ENCODE results near the gene RTCA.
"Not testable (repeated sequence)": the region's sequence is repeated elsewhere in the genome, so short reads cannot be mapped to it uniquely, and the experiment has no call there.

Gene RTCA

DNA sequence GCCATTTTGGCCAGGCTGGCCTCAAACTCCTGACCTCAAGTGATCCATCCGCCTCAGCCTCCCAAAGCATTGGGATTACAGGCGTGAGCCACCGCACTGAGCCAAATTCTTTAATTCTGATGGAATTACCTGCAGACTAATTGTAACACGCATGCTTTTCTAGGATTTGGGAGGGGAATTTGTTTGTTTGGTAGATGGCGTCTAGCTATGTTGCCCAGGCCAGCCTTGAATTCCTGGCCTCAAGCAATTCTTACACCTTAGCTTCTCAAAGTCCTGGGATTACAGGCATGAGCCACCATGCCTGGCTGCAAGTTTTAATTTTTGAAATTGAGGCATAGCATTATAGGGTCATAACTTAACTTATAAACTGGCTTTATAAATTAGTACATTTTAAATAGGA is 18.6 kb downstream of the RTCA start:
- Histone ChIP-seq H3K36me3 (ENCODE audit: control insufficient read depth in 4 of 4, insufficient read depth in 4 of 4, low read length in 3 of 4) (peaks cover 22 to 64% (median 45%) of the 10 kb centered on the region in 4 experiments), H3K27me3 (replicated peaks in 2 of 5; ENCODE audit: control insufficient read depth in 4 of 5, insufficient read depth in 5 of 5, low read length in 4 of 5) (no peaks in the 10 kb centered on the region), H3K9me3 (ENCODE audit: control extremely low read depth in 1 of 5, control insufficient read depth in 4 of 5, insufficient read depth in 2 of 5, low read depth in 1 of 5, low read length in 4 of 5) (no peaks in the 10 kb centered on the region), H3K4me3 (ENCODE audit: control insufficient read depth in 1 of 7, extremely low read depth in 1 of 7, insufficient read depth in 4 of 7, low read depth in 2 of 7, low read length in 6 of 7) (no peak overlapping the region), H3K27ac (ENCODE audit: insufficient read depth in 1 of 2, low read depth in 1 of 2, low read length in 2 of 2, poor library complexity in 1 of 2, severe bottlenecking in 2 of 2) (no peak overlapping the region), H3K4me1 (ENCODE audit: control extremely low read depth in 1 of 4, control insufficient read depth in 4 of 4, insufficient read depth in 4 of 4, low read length in 3 of 4) (no peaks in the 10 kb centered on the region)
- CTCF ChIA-PET = interaction anchor here (1.1 kb wide), 1 partner anchor 74 kb away, joined by 3 read pairs; no protein-coding TSS in a partner anchor
- no peak for DNase-seq
- POLR2A ChIA-PET = no interaction called here
- WGBS (ENCODE audit: insufficient coverage) = 97% methylated on average over 4 of the region's 5 CpGs

DNA sequence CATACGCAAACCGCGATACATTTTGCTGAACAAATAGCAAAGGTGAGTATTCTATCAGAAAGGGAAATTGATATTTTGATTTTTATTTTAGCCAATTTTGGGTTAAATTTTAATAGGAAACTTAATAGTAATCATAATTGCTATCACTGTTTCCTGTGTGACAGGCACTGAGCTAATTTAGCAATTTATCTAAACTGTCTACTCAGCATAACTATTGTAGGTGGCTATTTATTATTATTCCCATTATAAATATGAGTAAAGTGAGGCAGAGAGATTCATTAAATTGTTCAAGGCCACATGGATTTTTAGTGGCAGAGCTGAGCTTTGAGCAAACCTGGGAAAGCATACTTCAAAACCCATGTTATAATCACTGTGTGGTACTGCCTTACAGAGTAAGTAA is 21.1 kb downstream of the RTCA start:
- CTCF ChIA-PET = interaction anchor here (0.7 to 2.7 kb wide), 7 partner anchors 11 to 173 kb away, joined by 3 to 12 read pairs (median 3); partner anchors contain the start of gene CDC14A
- H3K4me1 ChIP-seq (ENCODE audit: control extremely low read depth in 1 of 4, control insufficient read depth in 4 of 4, insufficient read depth in 4 of 4, low read length in 3 of 4) = peaks cover 0 to 2% (median 0%) of the 10 kb centered on the region in 4 experiments
- H3K9me3 ChIP-seq (ENCODE audit: control extremely low read depth in 1 of 5, control insufficient read depth in 4 of 5, insufficient read depth in 2 of 5, low read depth in 1 of 5, low read length in 4 of 5) = no peaks in the 10 kb centered on the region
- POLR2A ChIA-PET = interaction anchor here (0.6 kb wide), 1 partner anchor 122 kb away, joined by 3 read pairs; no protein-coding TSS in a partner anchor
- no peak overlapping the region for H3K4me3 ChIP-seq (ENCODE audit: control insufficient read depth in 1 of 7, extremely low read depth in 1 of 7, insufficient read depth in 4 of 7, low read depth in 2 of 7, low read length in 6 of 7)
- DNase-seq = no peak
- H3K36me3 ChIP-seq (ENCODE audit: control insufficient read depth in 4 of 4, insufficient read depth in 4 of 4, low read length in 3 of 4) = peaks cover 22 to 65% (median 44%) of the 10 kb centered on the region in 4 experiments
- WGBS (ENCODE audit: insufficient coverage) = no CpG with 5 or more reads among the region's 3 CpGs
- H3K27ac ChIP-seq (ENCODE audit: insufficient read depth in 1 of 2, low read depth in 1 of 2, low read length in 2 of 2, poor library complexity in 1 of 2, severe bottlenecking in 2 of 2) = no peak overlapping the region
- no peaks in the 10 kb centered on the region for H3K27me3 ChIP-seq (replicated peaks in 2 of 5; ENCODE audit: control insufficient read depth in 4 of 5, insufficient read depth in 5 of 5, low read length in 4 of 5)

DNA sequence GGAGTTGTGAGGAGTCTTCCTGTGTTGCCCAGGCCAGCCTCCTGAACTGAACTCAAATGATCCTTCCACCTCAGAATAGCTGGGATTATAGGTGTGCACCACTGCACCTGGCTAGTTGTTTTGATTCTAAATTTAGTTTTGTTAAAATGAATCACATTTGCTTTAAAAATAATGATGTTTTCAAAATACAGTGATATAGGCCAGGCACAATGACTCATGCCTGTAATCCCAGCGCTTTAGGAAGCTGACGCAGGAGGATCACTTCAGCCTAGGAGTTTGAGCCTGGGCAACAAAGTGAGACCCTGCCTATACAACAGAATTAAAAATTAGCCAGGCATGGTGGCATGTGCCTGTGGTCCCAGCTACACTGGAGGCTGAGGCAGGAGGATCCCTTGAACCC is 24.3 kb downstream of the RTCA start:
- DNase-seq = no peak

DNA sequence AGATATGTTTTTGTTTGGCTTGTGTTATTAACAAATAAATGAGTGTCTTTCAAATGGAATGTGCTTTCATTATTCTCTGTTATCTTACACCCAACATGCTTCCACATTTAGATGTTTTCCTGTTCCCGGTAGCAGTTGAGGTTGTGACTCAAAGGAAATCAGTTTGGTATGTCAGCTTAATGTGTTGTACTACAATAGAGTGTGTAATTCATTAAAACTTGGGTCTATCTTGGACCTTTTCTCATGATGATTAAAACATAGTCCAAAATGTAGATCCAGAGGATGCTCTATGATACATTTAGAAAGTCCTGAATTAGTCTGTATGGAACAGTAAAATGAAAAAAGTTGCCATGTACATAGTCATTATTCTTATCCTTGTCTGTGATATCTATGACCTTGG is 26.7 kb downstream of the RTCA start:
- peaks cover 3 to 28% (median 18%) of the 10 kb centered on the region in 4 experiments for H3K36me3 ChIP-seq (ENCODE audit: control insufficient read depth in 4 of 4, insufficient read depth in 4 of 4, low read length in 3 of 4)
- POLR2A ChIA-PET = no interaction called here
- WGBS (ENCODE audit: insufficient coverage) = no CpG with 5 or more reads among the region's 1 CpG
- DNase-seq = peak; percentile 70 to 95 (median 90)
- peak overlapping the region in 1 of 7 experiments; percentile 10 for H3K4me3 ChIP-seq (ENCODE audit: control insufficient read depth in 1 of 7, extremely low read depth in 1 of 7, insufficient read depth in 4 of 7, low read depth in 2 of 7, low read length in 6 of 7)
- no peaks in the 10 kb centered on the region for H3K9me3 ChIP-seq (ENCODE audit: control extremely low read depth in 1 of 5, control insufficient read depth in 4 of 5, insufficient read depth in 2 of 5, low read depth in 1 of 5, low read length in 4 of 5)
- H3K27ac ChIP-seq (ENCODE audit: insufficient read depth in 1 of 2, low read depth in 1 of 2, low read length in 2 of 2, poor library complexity in 1 of 2, severe bottlenecking in 2 of 2) = peak overlapping the region; percentile 23 to 64
- no peaks in the 10 kb centered on the region for H3K27me3 ChIP-seq (replicated peaks in 2 of 5; ENCODE audit: control insufficient read depth in 4 of 5, insufficient read depth in 5 of 5, low read length in 4 of 5)
- H3K4me1 ChIP-seq (ENCODE audit: control extremely low read depth in 1 of 4, control insufficient read depth in 4 of 4, insufficient read depth in 4 of 4, low read length in 3 of 4) = peaks cover 0 to 16% (median 6%) of the 10 kb centered on the region in 4 experiments
- CTCF ChIA-PET = interaction anchor here (1.4 to 1.5 kb wide), 2 partner anchors 20 to 60 kb away, joined by 3 to 5 read pairs; partner anchors contain the start of gene CDC14A

More for the DNA sequence above, 24.3 kb downstream of the RTCA start:
- ChIA-PET POLR2A (no interaction called here), CTCF (interaction anchor here (0.7 to 2.9 kb wide), 12 partner anchors 8 to 595 kb away, joined by 3 to 15 read pairs (median 4); no protein-coding TSS in a partner anchor)
- Histone ChIP-seq H3K36me3 (ENCODE audit: control insufficient read depth in 4 of 4, insufficient read depth in 4 of 4, low read length in 3 of 4) (peaks cover 10 to 49% (median 33%) of the 10 kb centered on the region in 4 experiments), H3K27ac (ENCODE audit: insufficient read depth in 1 of 2, low read depth in 1 of 2, low read length in 2 of 2, poor library complexity in 1 of 2, severe bottlenecking in 2 of 2) (peak overlapping the region in 1 of 2 experiments; percentile 11), H3K4me1 (ENCODE audit: control extremely low read depth in 1 of 4, control insufficient read depth in 4 of 4, insufficient read depth in 4 of 4, low read length in 3 of 4) (peaks cover 0 to 16% (median 6%) of the 10 kb centered on the region in 4 experiments), H3K4me3 (ENCODE audit: control insufficient read depth in 1 of 7, extremely low read depth in 1 of 7, insufficient read depth in 4 of 7, low read depth in 2 of 7, low read length in 6 of 7) (no peak overlapping the region), H3K27me3 (replicated peaks in 2 of 5; ENCODE audit: control insufficient read depth in 4 of 5, insufficient read depth in 5 of 5, low read length in 4 of 5) (no peaks in the 10 kb centered on the region), H3K9me3 (ENCODE audit: control extremely low read depth in 1 of 5, control insufficient read depth in 4 of 5, insufficient read depth in 2 of 5, low read depth in 1 of 5, low read length in 4 of 5) (no peaks in the 10 kb centered on the region)
- 100% methylated on average over 2 of the region's 2 CpGs for WGBS (ENCODE audit: insufficient coverage)

DNA sequence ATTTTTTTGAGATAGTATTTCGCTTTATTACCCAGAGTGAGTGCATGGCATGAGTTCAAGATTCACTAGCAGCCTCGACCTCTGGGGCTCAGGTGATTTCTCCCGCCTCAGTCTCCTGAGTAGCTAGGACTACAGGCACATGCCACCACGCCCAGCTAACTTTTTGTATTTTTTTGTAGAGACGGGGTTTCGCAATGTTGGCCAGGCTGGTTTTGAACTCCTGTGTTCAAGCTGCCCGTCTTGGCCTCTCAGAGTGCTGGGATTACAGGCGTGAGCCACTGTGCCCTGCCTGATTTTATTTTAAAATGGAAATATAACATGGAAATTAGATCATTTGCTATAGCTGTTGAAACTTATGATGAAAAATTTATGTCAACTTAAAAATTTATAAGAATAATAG is 30.1 kb downstream of the RTCA start:
- 99% methylated on average over 7 of the region's 8 CpGs for WGBS (ENCODE audit: insufficient coverage)
- no peak for DNase-seq
- no peak overlapping the region for H3K4me3 ChIP-seq (ENCODE audit: control insufficient read depth in 1 of 7, extremely low read depth in 1 of 7, insufficient read depth in 4 of 7, low read depth in 2 of 7, low read length in 6 of 7)
- H3K4me1 ChIP-seq (ENCODE audit: control extremely low read depth in 1 of 4, control insufficient read depth in 4 of 4, insufficient read depth in 4 of 4, low read length in 3 of 4) = peaks cover 0 to 16% (median 6%) of the 10 kb centered on the region in 4 experiments
- no peaks in the 10 kb centered on the region for H3K9me3 ChIP-seq (ENCODE audit: control extremely low read depth in 1 of 5, control insufficient read depth in 4 of 5, insufficient read depth in 2 of 5, low read depth in 1 of 5, low read length in 4 of 5)
- H3K27me3 ChIP-seq (replicated peaks in 2 of 5; ENCODE audit: control insufficient read depth in 4 of 5, insufficient read depth in 5 of 5, low read length in 4 of 5) = no peaks in the 10 kb centered on the region
- POLR2A ChIA-PET = no interaction called here
- no peak overlapping the region for H3K27ac ChIP-seq (ENCODE audit: insufficient read depth in 1 of 2, low read depth in 1 of 2, low read length in 2 of 2, poor library complexity in 1 of 2, severe bottlenecking in 2 of 2)
- peaks cover 0 to 4% (median 2%) of the 10 kb centered on the region in 4 experiments for H3K36me3 ChIP-seq (ENCODE audit: control insufficient read depth in 4 of 4, insufficient read depth in 4 of 4, low read length in 3 of 4)
- CTCF ChIA-PET = interaction anchor here (0.8 to 1.3 kb wide), 3 partner anchors 41 to 159 kb away, joined by 3 to 5 read pairs (median 3); no protein-coding TSS in a partner anchor

DNA sequence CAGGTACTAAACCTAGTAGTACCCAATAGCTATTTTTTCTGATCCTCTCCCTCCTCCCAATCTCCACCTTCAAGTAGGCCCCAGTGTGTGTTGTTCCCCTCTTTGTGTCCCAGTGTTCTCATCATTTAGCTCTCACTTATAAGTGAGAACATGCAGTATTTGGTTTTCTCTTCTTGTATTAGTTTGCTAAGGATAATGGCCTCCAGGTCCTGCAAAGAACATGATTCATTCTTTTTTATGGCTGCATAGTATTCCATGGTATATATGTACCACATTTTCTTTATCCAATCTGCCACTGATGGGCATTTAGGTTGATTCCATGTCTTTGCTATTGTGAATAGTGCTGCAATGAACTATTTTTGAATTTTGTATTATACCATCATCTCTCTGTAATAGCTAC is 31.0 kb downstream of the RTCA start:
- DNase-seq; H3K36me3 ChIP-seq (ENCODE audit: control insufficient read depth in 4 of 4, insufficient read depth in 4 of 4, low read length in 3 of 4); POLR2A ChIA-PET; H3K4me3 ChIP-seq (ENCODE audit: control insufficient read depth in 1 of 7, extremely low read depth in 1 of 7, insufficient read depth in 4 of 7, low read depth in 2 of 7, low read length in 6 of 7); H3K27me3 ChIP-seq (replicated peaks in 2 of 5; ENCODE audit: control insufficient read depth in 4 of 5, insufficient read depth in 5 of 5, low read length in 4 of 5); H3K9me3 ChIP-seq (ENCODE audit: control extremely low read depth in 1 of 5, control insufficient read depth in 4 of 5, insufficient read depth in 2 of 5, low read depth in 1 of 5, low read length in 4 of 5); H3K27ac ChIP-seq (ENCODE audit: insufficient read depth in 1 of 2, low read depth in 1 of 2, low read length in 2 of 2, poor library complexity in 1 of 2, severe bottlenecking in 2 of 2): not testable (repeated sequence)
- CTCF ChIA-PET = interaction anchor here (1.3 kb wide), 1 partner anchor 40 kb away, joined by 5 read pairs; no protein-coding TSS in a partner anchor
- peaks cover 0 to 15% (median 6%) of the 10 kb centered on the region in 4 experiments for H3K4me1 ChIP-seq (ENCODE audit: control extremely low read depth in 1 of 4, control insufficient read depth in 4 of 4, insufficient read depth in 4 of 4, low read length in 3 of 4)

DNA sequence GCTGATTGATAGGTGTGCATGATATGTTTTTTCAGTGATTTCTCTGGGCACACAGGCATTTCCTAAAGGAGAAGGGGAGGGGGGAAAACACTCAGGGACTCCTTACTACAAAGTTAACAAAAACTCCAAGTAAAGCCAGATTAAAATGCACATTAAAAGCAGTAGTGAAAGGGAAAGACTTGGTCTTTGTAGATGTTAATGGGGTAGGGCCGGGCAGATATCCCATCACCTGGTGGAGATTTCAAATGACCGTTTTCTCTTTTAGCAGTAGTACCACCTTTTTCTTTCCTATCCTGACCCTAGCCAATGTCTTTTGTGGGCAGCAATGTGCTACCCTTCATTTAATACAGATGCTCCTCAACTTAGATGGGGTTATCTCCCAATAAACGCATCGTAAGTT is 32.5 kb downstream of the RTCA start:
- WGBS (ENCODE audit: insufficient coverage) = 100% methylated on average over 1 of the region's 4 CpGs
- DNase-seq = no peak
- ChIA-PET CTCF (interaction anchor here (1.3 to 1.7 kb wide), 2 partner anchors 8 to 158 kb away, joined by 5 to 6 read pairs; no protein-coding TSS in a partner anchor), POLR2A (no interaction called here)
- Histone ChIP-seq H3K27me3 (replicated peaks in 2 of 5; ENCODE audit: control insufficient read depth in 4 of 5, insufficient read depth in 5 of 5, low read length in 4 of 5) (no peaks in the 10 kb centered on the region), H3K9me3 (ENCODE audit: control extremely low read depth in 1 of 5, control insufficient read depth in 4 of 5, insufficient read depth in 2 of 5, low read depth in 1 of 5, low read length in 4 of 5) (no peaks in the 10 kb centered on the region), H3K36me3 (ENCODE audit: control insufficient read depth in 4 of 4, insufficient read depth in 4 of 4, low read length in 3 of 4) (no peaks in the 10 kb centered on the region), H3K4me1 (ENCODE audit: control extremely low read depth in 1 of 4, control insufficient read depth in 4 of 4, insufficient read depth in 4 of 4, low read length in 3 of 4) (peaks cover 0 to 1% (median under 1%) of the 10 kb centered on the region in 4 experiments), H3K27ac (ENCODE audit: insufficient read depth in 1 of 2, low read depth in 1 of 2, low read length in 2 of 2, poor library complexity in 1 of 2, severe bottlenecking in 2 of 2) (no peak overlapping the region), H3K4me3 (ENCODE audit: control insufficient read depth in 1 of 7, extremely low read depth in 1 of 7, insufficient read depth in 4 of 7, low read depth in 2 of 7, low read length in 6 of 7) (no peak overlapping the region)
